ENCODE data around the gene PKD1.

PKD1 gene

GRCh38 chr16:2056077-2056476 is 79.6 kb downstream of the PKD1 start:
- H3K4me3 ChIP-seq (ENCODE audit: low read length): no peak overlapping the region
- no peak for DNase-seq (ENCODE audit: low read depth)
- no peak for TF ChIP-seq CTCF (IDR thresholded peaks at IDR 0.05; ENCODE audit: insufficient read depth, low read depth, low read length, missing control alignments)

- H3K4me3 ChIP-seq (ENCODE audit: low read length): no peak overlapping the region
- DNase-seq (ENCODE audit: low read depth): no peak
- TF ChIP-seq CTCF (IDR thresholded peaks at IDR 0.05; ENCODE audit: insufficient read depth, low read depth, low read length, missing control alignments): no peak
These were observed 81.0 kb downstream of the PKD1 start for GRCh38 chr16:2054543-2055245.

- DNase-seq (ENCODE audit: low read depth): no peak
- no peak for TF ChIP-seq CTCF (IDR thresholded peaks at IDR 0.05; ENCODE audit: insufficient read depth, low read depth, low read length, missing control alignments)
- H3K4me3 ChIP-seq (ENCODE audit: low read length): no peak overlapping the region
These were observed 81.8 kb downstream of the PKD1 start for GRCh38 chr16:2053897-2054296.

GRCh38 chr16:2053211-2053610 is 82.5 kb downstream of the PKD1 start:
- no peak for DNase-seq (ENCODE audit: low read depth)
- no peak overlapping the region for H3K4me3 ChIP-seq (ENCODE audit: low read length)
- TF ChIP-seq CTCF (IDR thresholded peaks at IDR 0.05; ENCODE audit: insufficient read depth, low read depth, low read length, missing control alignments): no peak

GRCh38 chr16:2048116-2048543 is 87.6 kb downstream of the PKD1 start:
- no peak for TF ChIP-seq CTCF (IDR thresholded peaks at IDR 0.05; ENCODE audit: insufficient read depth, low read depth, low read length, missing control alignments)
- peak overlapping the region; percentile 87 for H3K4me3 ChIP-seq (ENCODE audit: low read length)
- no peak for DNase-seq (ENCODE audit: low read depth)

GRCh38 chr16:2047330-2048115 is 88.2 kb downstream of the PKD1 start, which contains the start of the genes NTHL1 and TSC2:
Gene NTHL1, minus strand, starts transcription at chr16:2047834. Its CDS starts 11 bp downstream, at chr16:2047823.
Gene TSC2, plus strand, starts transcription at chr16:2047985. Its CDS starts 631 bp downstream, at chr16:2048616.
- peak; percentile 97 for DNase-seq (ENCODE audit: low read depth)
- TF ChIP-seq CTCF (IDR thresholded peaks at IDR 0.05; ENCODE audit: insufficient read depth, low read depth, low read length, missing control alignments): peak; percentile 36
- peak within 1 kb of the TSS; percentile 87 for H3K4me3 ChIP-seq (ENCODE audit: low read length)
